ENCODE measurements around the gene CAMTA1. TPM values are rescaled to one million over a fixed set of nuclear protein-coding genes. Genes with fewer than 3 reads are reported as not detected.
A peak's percentile ranks its signal among the peaks of the same experiment; 100 is the strongest.

The CAMTA1 gene
- total RNA-seq, 1 donor from 2014 or later: 72.4 TPM

DNA sequence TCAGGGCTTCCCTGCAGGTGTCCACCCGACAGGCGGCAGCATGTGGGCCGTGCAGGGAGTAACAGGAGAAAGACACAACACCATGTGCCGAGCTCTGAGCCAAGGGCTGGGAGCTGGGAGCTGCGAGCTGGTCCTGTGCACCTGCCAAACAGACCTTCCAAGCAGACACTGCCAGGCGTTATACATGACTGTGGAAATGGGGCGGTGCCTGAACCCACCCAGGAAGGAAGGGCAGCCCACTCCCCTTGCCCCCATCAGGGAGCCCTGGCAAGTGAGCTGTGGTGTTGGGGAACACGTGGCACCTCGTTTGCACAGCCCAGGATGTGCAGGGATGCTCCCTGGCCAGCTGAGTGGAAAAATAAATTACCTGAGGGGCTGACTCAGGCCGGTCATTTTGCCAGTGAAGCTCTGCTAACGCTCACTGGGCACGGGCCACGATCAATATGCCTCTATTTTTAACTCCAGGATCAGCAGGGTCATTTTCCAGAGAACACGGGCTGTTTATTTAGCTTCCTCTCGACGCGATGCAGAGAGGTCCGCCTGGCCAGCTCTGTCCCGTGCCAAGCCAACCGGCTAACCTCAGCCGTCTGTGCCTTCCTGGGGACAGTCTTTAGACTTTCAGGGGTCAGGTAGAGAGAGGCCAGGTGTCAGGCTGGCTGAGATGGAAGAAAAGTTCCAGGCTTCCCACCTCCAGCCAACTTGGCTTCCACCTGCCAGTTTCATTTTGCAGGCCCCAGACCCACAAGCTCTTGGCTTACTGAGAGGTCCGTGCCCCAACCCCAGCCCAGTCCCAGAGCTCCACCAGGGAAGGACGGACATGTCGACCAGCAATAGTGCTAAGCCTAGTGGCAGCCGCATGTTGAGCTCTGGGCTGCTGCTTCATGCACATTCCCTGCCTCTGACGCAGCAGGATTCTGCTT is 789.1 kb downstream of the CAMTA1 start:
- intact Hi-C loops (cut with DNase I): no loop called here
- DNase-seq (ENCODE audit: low spot score): no peak
- peak; percentile 92 for ATAC-seq

DNA sequence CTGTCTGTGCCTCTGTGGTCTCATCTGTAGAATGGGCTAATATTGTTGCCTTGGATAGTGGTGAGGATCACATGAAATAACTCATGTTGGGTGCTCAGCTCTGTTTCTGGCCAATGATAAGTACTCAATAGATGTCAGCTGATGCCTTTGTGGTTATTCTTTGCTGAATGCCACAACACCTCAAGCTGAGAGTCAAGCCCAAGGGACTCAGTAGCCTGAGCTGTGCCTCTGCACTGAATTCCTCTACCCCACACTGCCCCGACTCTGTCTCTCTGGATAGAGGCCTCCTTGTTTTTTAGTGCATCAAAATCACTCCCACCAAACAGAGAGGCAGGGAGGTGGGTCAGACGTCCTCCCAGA is 789.8 kb downstream of the CAMTA1 start:
- DNase-seq (ENCODE audit: low spot score) (no peak), ATAC-seq (no peak)
- intact Hi-C loops (cut with DNase I): no loop called here

DNA sequence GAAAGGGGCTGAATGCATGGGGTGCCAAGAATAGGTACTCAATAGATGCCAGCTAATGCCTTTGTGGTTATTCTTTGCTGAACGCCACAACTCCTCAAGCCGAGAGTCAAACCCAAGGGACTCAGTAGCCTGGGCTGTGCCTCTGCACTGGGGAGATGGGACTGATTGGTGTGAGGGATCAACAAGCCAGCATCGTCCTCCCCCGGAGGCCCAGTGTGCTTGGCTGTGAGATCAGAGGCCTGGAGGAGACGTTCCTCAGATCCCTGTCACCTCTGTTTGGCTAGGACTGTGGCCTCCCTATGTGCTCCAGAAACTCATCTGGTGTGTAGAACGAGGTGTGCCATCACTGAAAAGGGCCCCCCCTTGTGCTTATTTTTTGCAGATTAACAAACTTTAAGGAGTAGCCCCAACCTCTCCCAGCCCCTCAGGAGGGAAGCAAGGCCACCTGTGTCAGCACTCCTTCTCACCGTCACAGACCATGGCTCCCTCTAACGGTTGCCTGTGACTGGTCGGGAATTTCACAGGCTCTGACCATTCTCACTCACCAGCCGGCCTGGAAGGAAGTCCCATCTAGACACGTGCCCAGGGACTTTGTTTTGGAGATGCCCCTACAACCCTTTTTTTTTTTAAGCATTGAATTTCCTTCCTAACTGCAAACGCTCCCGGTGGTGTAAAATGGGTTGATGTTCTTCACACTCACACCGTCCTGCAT is 791.8 kb downstream of the CAMTA1 start:
- DNase-seq (ENCODE audit: low spot score): peak; percentile 36
- intact Hi-C loops (cut with DNase I): no loop called here
- no peak for ATAC-seq

DNA sequence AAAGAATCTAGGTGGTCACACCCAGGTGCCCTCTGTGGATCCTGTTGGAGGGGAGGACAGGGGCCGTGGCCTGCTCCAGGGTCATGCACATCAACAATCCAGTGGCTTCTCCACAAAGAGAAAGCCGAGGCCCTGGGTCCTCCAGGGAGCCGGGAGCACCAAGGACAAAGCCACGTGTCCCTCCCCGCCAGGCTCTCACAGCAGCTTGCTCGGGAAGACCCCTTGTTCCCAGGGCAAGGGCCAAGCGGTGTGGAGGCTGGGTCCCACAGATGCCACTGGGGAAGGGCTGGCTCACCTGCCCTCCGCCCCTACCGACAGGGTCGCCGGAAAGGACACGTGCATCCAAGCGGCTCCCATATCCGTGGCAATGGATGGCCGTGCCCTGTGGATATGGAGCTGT is 793.0 kb downstream of the CAMTA1 start:
- intact Hi-C loops (cut with DNase I): no loop called here
- no peak for ATAC-seq
- peak; percentile 55 for DNase-seq (ENCODE audit: low spot score)

DNA sequence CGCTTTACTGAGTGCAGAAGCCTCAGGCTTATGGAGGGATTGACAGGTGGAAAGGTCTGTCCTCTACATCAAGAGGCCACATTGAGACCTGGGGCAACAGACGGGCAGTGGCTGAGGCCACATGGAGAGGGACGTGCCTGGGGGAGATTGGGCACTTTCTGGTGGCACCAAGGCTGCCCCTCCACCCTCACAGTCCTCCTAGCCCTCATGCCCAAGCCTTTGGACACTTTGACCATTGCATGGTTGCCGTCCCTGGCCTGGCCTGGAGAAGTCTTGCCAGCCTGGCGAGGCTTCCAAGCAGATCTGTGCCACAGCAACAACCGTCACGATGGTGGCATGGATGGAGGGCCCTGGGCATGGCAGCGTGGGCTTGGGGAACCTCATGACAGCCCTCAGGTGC is 793.8 kb downstream of the CAMTA1 start:
- no peak for ATAC-seq
- intact Hi-C loops (cut with DNase I): no loop called here
- peak; percentile 49 for DNase-seq (ENCODE audit: low spot score)

DNA sequence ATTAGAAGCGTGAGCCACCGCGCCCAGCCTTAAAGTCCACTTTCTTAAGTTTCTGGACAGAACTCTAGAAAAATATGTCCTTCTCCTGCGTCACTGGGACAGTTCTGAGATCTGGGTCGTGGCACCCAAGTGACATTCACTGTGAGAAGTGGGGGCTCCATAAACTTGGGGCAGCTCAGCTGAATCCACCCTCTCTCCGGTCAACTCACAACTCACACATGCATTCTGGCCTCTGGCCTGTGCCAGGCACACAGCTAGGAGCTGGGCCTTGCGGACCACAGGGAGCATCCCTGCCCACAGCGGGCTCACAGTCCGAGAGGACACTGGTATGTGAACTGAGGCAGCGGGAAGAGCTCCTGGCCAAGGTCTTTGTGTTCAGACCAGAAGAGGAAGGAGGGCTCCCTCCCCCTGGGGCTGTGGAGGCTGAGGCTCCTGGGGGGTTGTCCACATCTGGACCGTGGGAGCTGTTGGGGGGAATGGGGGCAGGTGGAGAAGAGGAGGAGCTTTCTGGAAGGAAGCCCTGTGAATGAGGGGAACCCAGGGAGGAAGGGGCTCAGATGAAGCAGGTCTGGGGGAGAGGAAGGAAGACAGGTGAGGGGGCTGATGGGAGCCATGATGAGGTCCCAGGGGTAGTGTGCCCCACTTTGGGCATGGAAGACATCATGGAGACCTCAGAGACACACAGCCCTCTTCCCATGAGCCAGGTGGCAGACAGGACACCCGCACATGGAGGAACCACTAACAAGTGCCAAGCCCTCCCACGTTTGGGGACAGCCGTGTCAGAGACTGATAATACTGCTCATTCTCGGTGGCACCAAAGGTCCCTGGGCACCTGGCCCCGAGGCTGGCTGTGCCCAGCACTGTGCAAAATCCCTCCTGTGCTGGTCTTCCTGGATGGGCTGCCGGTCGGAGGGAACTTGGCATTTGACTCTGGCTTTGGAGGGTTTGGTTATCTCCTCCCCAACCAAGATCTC is 794.9 kb downstream of the CAMTA1 start:
- peak; percentile 52 for DNase-seq (ENCODE audit: low spot score)
- ATAC-seq: no peak

DNA sequence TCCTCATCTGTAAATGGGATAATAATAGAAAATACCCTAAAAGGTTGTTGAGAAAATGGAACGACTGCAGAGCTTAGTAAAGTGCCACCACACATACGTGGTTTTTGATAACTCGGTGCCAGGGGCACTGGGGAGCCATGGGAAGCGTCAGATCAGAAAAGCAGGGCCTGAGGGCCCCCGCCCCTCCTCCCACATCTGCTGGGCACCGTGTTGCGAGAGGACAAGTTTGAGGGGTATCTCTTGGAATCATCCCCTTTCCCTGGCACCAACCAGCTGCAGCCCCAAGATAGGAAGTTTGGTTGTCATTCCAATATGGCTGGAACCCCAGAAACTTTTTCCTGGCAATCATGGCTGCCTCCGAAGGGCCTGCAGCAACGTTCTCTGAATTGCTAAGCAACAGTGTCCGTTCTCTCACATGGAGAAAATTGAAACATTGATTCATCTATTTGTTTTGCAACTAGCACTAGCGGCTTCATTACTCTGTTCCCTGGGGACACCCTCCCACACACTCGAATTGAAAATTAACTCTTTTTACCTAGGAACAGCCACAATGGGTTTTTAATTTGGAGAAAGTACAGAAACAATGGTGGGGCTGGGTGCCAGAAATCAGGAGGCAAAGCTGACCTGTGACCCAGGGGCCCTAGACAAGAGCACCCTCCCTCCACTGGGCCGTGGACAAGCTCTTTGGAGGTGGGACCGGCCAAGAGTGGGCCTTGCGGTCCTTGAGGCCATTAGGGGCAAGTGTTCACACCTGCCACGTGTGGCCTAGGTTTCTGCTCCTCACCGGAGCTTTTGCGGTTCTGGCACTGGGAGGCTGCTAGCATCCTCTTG is 795.9 kb downstream of the CAMTA1 start:
- ATAC-seq (peak; percentile 75), DNase-seq (ENCODE audit: low spot score) (peak; percentile 55)
- intact Hi-C loops (cut with DNase I): no loop called here

More for the DNA sequence above, 794.9 kb downstream of the CAMTA1 start:
- intact Hi-C loops (cut with DNase I): no loop called here

DNA sequence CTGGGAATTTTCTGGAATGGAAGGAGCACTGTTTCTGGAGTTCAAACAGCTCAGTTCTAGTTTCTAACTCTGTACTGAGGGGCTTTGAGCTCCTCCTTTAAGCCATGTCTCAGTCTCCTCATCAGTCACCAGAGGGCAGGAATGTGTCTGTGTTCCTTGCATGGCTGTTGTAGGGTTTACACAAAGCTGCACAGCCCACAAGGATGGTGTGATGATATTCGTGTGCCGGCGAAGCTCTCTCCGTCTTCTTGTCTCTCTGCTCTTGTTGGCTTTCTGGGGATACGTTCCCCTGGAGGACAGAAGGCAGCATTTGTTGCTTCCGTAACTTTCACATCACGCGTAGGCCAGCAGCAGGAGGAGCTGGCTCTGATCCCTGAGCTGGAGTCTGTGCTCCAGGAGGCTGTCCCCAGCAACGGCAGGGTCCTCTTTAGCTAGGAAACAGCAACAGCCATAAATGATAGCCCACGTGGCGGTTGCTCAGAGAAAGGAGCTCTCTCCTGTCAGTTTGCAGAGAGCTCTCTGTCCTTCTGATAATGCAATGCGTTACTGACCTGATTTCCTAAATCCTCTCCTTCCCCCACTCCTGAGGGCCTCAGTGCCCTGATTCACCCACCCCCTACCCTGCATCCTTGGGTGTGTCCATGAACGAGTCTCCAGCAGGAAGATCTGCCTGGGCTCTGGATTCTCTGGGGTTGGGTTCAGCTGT is 796.7 kb downstream of the CAMTA1 start:
- ATAC-seq: peak; percentile 60
- intact Hi-C loops (cut with DNase I): no loop called here

DNA sequence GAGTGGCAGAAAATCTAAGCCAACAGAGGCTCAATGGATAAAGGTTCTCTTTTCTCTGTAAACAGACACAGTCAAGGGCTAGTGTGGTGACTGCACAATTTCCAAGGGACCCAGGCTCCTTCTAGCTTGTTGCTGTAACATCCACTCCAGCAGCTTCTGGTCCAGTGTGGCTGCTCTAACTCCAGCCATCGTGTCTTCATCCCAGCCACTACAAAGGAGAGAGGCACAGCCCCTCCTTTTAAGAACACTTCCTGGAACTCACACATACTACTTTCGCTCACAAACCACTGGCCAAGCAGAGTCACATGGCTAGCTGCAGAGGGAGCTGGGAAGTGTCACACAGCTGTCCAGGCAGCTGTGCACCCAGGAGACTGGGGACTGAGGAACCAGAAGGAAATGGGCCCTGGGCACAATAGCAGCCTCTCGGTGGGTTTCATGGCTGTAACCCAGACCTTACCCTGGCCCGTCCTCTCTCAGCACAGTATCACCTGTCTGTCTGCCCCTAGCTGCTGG is 797.3 kb downstream of the CAMTA1 start:
- intact Hi-C loops (cut with DNase I): no loop called here
- DNase-seq (ENCODE audit: low spot score) (peak; percentile 18), ATAC-seq (no peak)

More for the DNA sequence above, 796.7 kb downstream of the CAMTA1 start:
- DNase-seq (ENCODE audit: low spot score): peak; percentile 58

DNA sequence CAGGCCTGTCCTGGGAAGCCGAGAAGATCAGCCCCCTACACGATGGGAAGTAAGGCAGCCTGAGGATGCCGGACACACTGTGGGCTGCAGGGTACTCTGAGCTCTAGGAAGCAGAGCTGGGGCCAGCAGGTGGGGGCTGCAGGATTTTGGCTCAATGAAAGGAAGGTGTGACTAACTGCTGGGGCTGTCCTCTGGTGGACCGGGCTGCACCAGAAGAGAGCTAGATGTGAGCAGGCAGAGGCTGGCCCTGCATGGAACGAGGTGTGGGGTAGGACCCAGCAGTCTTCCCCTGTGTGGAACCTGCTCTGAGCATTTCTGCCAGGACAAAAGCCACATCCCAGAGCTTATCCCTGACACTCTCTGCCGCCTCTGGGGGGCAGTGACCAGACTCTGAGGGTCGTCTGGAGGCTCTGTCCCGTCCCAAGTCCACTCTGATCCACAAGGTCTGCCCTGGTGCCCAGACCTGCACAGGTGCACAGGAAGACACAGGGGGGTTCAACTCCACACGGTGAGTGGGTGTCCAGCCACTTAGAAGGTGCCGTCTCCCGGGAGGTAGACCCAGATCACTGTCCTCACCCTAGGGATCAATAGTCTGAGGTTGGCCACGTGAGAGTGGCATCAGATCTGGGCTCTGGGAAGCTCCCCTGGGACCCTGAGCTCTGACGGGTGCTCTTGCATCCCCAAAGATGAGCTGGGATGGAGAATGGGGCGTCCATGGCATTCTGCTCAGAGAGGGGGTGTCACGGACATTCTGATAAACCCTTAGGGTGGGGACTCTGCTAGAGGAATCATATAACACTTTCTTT is 798.2 kb downstream of the CAMTA1 start:
- intact Hi-C loops (cut with DNase I): no loop called here
- ATAC-seq: no peak
- DNase-seq (ENCODE audit: low spot score): peak; percentile 45

DNA sequence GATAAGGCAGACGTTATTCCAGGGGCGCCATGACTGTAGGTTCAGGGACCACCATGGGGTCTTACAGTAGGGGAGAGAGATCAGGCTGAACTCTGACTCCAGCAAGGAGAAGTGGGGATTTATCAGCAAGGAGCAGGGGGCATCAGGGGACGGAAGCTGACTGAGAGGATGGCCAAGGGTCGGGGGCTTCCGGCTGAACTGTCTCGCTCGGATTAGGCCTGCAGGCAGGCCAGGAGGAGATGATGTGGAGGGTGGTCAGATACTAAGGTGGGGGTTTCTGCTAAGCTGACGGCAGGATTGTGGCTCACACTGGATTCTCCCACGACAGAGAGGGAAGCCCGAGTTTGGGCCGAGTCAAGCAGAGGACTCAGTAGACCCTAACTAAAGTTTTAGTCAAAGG is 798.9 kb downstream of the CAMTA1 start:
- DNase-seq (ENCODE audit: low spot score): peak; percentile 27
- intact Hi-C loops (cut with DNase I): no loop called here
- ATAC-seq: no peak

DNA sequence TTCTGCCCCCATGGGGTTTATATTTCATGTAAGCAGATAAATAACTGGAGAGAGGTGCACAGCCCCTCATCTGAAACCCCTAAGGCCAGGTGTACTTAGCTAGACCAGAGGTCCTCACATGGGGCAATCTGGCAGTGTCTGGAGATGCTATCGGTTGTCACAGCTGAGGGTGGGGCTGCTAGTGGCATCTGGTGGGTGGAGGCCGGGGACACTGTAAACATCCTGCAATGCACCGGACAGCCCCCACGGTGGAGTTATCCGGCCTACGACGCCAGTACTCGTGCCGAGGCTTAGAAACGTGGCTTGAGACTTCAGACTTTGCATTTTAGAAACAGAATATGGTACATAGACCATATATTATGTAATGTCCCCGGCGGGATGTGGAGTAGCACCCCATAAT is 799.4 kb downstream of the CAMTA1 start:
- no peak for ATAC-seq

DNA sequence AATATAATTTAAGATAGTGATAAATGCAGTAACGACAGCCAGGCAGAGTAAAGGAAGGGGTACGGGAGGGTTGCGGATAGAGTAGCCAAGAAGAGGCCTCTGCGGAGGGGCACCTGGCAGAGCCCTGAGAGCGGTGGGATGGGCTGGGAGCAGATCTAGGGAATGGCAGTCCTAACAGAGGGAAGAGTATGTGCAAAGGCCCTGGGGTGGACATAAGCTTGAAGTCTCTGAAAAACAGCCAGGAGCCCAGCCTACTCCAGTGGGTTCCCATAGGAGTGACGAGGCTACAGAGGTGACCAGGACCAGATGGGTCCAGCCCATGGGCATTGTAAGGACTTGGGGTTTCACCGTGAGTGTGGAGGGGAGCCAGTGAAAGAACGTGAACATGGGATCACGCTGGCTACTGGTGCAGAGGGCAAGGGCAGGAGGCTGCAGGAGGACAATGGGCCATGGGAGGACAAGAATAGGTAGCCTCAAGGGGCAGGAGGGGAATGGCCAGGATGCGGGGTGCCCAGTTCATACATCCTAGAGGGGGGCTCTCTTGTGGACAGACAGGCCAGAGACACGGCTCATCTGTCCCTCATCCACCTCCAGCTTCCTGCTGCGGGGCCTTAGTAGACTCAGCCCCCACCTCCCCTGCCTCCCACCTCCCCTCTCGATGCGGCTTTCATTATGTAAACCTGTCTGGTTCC is 800.1 kb downstream of the CAMTA1 start:
- intact Hi-C loops (cut with DNase I): no loop called here
- ATAC-seq (no peak), DNase-seq (ENCODE audit: low spot score) (peak; percentile 41)

More for the DNA sequence above, 799.4 kb downstream of the CAMTA1 start:
- intact Hi-C loops (cut with DNase I): no loop called here
- peak; percentile 42 for DNase-seq (ENCODE audit: low spot score)

DNA sequence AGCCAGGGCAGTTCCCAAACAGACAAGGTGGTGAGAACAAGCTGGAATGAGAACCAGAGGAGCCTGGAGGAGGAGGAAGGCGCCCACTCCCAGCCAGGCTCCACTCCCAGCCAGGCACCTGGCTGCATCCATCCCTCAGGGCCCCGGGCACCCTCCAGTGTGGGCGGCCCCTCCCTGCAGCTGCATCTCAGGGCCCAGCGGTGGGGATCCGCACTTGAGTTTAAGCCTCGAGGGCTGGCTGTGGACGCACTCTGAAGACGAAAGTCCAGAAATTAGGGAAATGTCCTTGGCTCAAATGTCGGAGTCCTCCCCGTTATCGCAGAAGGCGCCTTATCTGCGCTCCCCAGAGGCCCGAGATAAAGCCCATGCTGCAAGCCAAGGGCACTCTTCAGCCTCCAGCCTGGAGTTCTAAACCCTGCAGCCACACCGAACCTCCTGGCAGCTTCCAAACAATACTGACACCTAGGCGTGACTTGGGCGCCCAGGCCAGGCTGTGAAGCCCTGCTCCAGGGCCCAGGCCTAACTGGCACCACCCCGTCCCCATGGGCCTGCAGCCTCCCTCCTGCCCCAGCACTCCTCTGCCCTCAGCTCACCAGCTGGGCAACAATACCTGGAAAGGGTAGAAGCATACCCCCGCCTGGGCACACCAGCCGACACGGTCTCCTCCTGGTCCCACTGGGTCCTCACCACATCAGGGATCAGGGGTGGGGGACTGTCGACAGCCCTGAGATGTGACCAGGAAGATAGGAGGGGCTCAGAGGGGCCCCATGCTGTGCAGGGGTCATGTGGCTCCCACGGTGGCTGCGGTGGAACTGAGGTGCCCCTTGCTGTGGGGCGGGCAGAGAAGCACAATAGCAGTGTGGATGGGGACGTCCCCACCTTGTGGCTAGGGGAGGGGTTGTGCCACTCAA is 801.0 kb downstream of the CAMTA1 start:
- intact Hi-C loops (cut with DNase I): no loop called here
- peak; percentile 49 for DNase-seq (ENCODE audit: low spot score)
- ATAC-seq: no peak

DNA sequence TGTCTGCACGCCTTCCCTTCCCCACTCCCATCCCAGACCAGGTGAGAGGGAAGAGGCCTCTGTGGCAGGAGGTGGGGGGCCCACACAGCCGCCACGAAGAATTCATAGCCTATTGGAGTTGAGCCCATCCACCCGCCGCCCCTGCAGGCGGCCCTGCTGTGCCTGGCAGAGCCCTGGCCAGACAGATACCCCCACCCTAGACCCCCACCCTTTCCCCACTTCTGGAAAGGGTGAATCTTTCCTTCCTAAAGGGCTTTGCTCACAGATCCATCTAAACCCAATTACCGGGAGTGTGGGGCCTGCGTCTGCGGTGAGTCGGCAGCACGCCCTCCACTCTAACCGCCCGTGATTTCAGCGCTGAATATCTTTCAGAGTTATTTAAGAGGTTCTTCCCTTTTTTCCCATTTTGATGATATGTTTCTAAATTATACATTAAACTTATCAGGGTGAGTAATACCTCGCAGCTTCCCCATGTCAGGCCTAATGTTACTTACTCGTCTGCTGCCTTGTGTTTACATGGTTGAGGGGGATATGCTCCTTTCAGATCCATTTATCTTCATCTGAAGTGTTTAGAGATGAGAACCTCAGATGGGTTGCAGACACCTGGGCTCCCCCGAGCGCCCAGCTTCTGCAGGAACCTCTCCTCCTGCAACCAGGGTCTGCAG is 802.0 kb downstream of the CAMTA1 start:
- intact Hi-C loops (cut with DNase I): no loop called here
- ATAC-seq (no peak), DNase-seq (ENCODE audit: low spot score) (peak; percentile 33)

All from sciatic nerve (tissue), 2 donors.